ENCODE results near the gene ANKRD23. TPM values are rescaled to one million over a fixed set of nuclear protein-coding genes. Genes with fewer than 3 reads are reported as not detected.

Gene ANKRD23
- total and polyA plus RNA-seq, 2 of the 13 experiments (the other 11 are each of a cell fraction or from before 2014, with no cell fraction given), result 1.5 to 1.6 TPM

- TF ChIP-seq KIAA2018 (CRISPR knock-in tag; IDR thresholded peaks at IDR 0.05; ENCODE audit: borderline replicate concordance) (no peak), ZFP62 (CRISPR knock-in tag; IDR thresholded peaks at IDR 0.05) (no peak), ZNF430 (CRISPR knock-in tag; IDR thresholded peaks at IDR 0.05) (peak; percentile 96), GFI1 (CRISPR knock-in tag; IDR thresholded peaks at IDR 0.05; ENCODE audit: borderline replicate concordance) (peak; percentile 93), E2F1 (CRISPR knock-in tag; IDR thresholded peaks at IDR 0.05) (no peak), SRY (CRISPR knock-in tag; IDR thresholded peaks at IDR 0.05) (0 out of 2 replicates have a peak, but pooled peaks have one; percentile 44), NFKB2 (CRISPR knock-in tag; IDR thresholded peaks at IDR 0.05; ENCODE audit: borderline replicate concordance) (peak; percentile 93; the same call in 1 of the 2 replicates), TEAD3 (CRISPR knock-in tag; optimal IDR thresholded peaks at IDR 0.05; ENCODE audit: borderline replicate concordance) (peak; percentile 88), PBX2 (CRISPR knock-in tag; IDR thresholded peaks at IDR 0.05) (peak; percentile 41; the same call in 1 of the 2 replicates), BCL6 (CRISPR knock-in tag; IDR thresholded peaks at IDR 0.05) (peak; percentile 90), ZNF329 (CRISPR knock-in tag; IDR thresholded peaks at IDR 0.05; ENCODE audit: low read depth) (0 out of 2 replicates have a peak, but pooled peaks have one; percentile 47)
Measured at GRCh38 chr2:96819128-96819875, 24.5 kb downstream of the ANKRD23 start (continued).

Measured in HepG2 (cell line).